Measurements from ENCODE around the gene UBAP2.
A peak's percentile ranks its signal among the peaks of the same experiment; 100 is the strongest.
"Not testable (repeated sequence)": the region's sequence is repeated elsewhere in the genome, so short reads cannot be mapped to it uniquely, and the experiment has no call there.

The UBAP2 gene

GRCh38 chr9:34034698-34035065 is 14.0 kb downstream of the UBAP2 start:
- no peak for TF ChIP-seq POU2F2 (IDR thresholded peaks at IDR 0.05; ENCODE audit: low read depth, low read length)
- no peak for TF ChIP-seq TAF1 (IDR thresholded peaks at IDR 0.05; ENCODE audit: low read depth, low read length)
- no peak for TF ChIP-seq PAX5 (IDR thresholded peaks at IDR 0.05; ENCODE audit: insufficient read depth, low read length, severe bottlenecking)
- TF ChIP-seq POLR2AphosphoS5 (IDR thresholded peaks at IDR 0.05; ENCODE audit: low read depth, low read length): no peak
- no peak for TF ChIP-seq POLR2A (IDR thresholded peaks at IDR 0.05; ENCODE audit: low read depth, low read length)
- TF ChIP-seq SPI1 (IDR thresholded peaks at IDR 0.05; ENCODE audit: low read depth, low read length): no peak
- DNase-seq (ENCODE audit: insufficient read length, low spot score) (no peak), FAIRE-seq (no peak)

GRCh38 chr9:34032631-34033030 is 16.1 kb downstream of the UBAP2 start:
- DNase-seq (ENCODE audit: insufficient read length, low spot score) (no peak), FAIRE-seq (no peak)
- TF ChIP-seq TAF1 (IDR thresholded peaks at IDR 0.05; ENCODE audit: low read depth, low read length) (no peak), SPI1 (IDR thresholded peaks at IDR 0.05; ENCODE audit: low read depth, low read length) (no peak), POU2F2 (IDR thresholded peaks at IDR 0.05; ENCODE audit: low read depth, low read length) (no peak), POLR2A (IDR thresholded peaks at IDR 0.05; ENCODE audit: low read depth, low read length) (no peak), PAX5 (IDR thresholded peaks at IDR 0.05; ENCODE audit: insufficient read depth, low read length, severe bottlenecking) (no peak), POLR2AphosphoS5 (IDR thresholded peaks at IDR 0.05; ENCODE audit: low read depth, low read length) (no peak)

GRCh38 chr9:34027845-34028574 is 20.7 kb downstream of the UBAP2 start:
- TF ChIP-seq SPI1 (IDR thresholded peaks at IDR 0.05; ENCODE audit: low read depth, low read length) (no peak), PAX5 (IDR thresholded peaks at IDR 0.05; ENCODE audit: insufficient read depth, low read length, severe bottlenecking) (no peak)
- FAIRE-seq (no peak), DNase-seq (ENCODE audit: insufficient read length, low spot score) (no peak)

GRCh38 chr9:34025811-34026210 is 22.9 kb downstream of the UBAP2 start:
- no peak for FAIRE-seq
- no peak for DNase-seq (ENCODE audit: insufficient read length, low spot score)

GRCh38 chr9:34025062-34025461 is 23.6 kb downstream of the UBAP2 start:
- no peak for DNase-seq (ENCODE audit: insufficient read length, low spot score)
- no peak for FAIRE-seq
- TF ChIP-seq POLR2AphosphoS5 (IDR thresholded peaks at IDR 0.05; ENCODE audit: low read depth, low read length) (no peak), SPI1 (IDR thresholded peaks at IDR 0.05; ENCODE audit: low read depth, low read length) (no peak), TAF1 (IDR thresholded peaks at IDR 0.05; ENCODE audit: low read depth, low read length) (no peak), PAX5 (IDR thresholded peaks at IDR 0.05; ENCODE audit: insufficient read depth, low read length, severe bottlenecking) (no peak), POLR2A (IDR thresholded peaks at IDR 0.05; ENCODE audit: low read depth, low read length) (no peak)

More at GRCh38 chr9:34025811-34026210, 22.9 kb downstream of the UBAP2 start:
- TF ChIP-seq TAF1 (IDR thresholded peaks at IDR 0.05; ENCODE audit: low read depth, low read length) (no peak), PAX5 (IDR thresholded peaks at IDR 0.05; ENCODE audit: insufficient read depth, low read length, severe bottlenecking) (no peak), POLR2A (IDR thresholded peaks at IDR 0.05; ENCODE audit: low read depth, low read length) (no peak), POU2F2 (IDR thresholded peaks at IDR 0.05; ENCODE audit: low read depth, low read length) (no peak), POLR2AphosphoS5 (IDR thresholded peaks at IDR 0.05; ENCODE audit: low read depth, low read length) (no peak), SPI1 (IDR thresholded peaks at IDR 0.05; ENCODE audit: low read depth, low read length) (no peak)

GRCh38 chr9:34024476-34024875 is 24.2 kb downstream of the UBAP2 start:
- DNase-seq (ENCODE audit: insufficient read length, low spot score); FAIRE-seq: not testable (repeated sequence)

- DNase-seq (ENCODE audit: insufficient read length, low spot score) (no peak), FAIRE-seq (no peak)
- TF ChIP-seq POLR2A (IDR thresholded peaks at IDR 0.05; ENCODE audit: low read depth, low read length): no peak
These were observed 32.5 kb downstream of the UBAP2 start for GRCh38 chr9:34016149-34016548.

- no peak for DNase-seq (ENCODE audit: insufficient read length, low spot score)
- TF ChIP-seq POLR2A (IDR thresholded peaks at IDR 0.05; ENCODE audit: low read depth, low read length): no peak
- TF ChIP-seq SPI1 (IDR thresholded peaks at IDR 0.05; ENCODE audit: low read depth, low read length): no peak
- TF ChIP-seq POLR2AphosphoS5 (IDR thresholded peaks at IDR 0.05; ENCODE audit: low read depth, low read length): no peak
- no peak for TF ChIP-seq PAX5 (IDR thresholded peaks at IDR 0.05; ENCODE audit: insufficient read depth, low read length, severe bottlenecking)
- TF ChIP-seq POU2F2 (IDR thresholded peaks at IDR 0.05; ENCODE audit: low read depth, low read length): no peak
- TF ChIP-seq TAF1 (IDR thresholded peaks at IDR 0.05; ENCODE audit: low read depth, low read length): no peak
- FAIRE-seq: no peak
These were observed 37.7 kb downstream of the UBAP2 start for GRCh38 chr9:34010979-34011378.

GRCh38 chr9:34001951-34002350 is 46.7 kb downstream of the UBAP2 start:
- FAIRE-seq (no peak), DNase-seq (ENCODE audit: insufficient read length, low spot score) (no peak)
- no peak for TF ChIP-seq POLR2A (IDR thresholded peaks at IDR 0.05; ENCODE audit: low read depth, low read length)
- no peak for TF ChIP-seq PAX5 (IDR thresholded peaks at IDR 0.05; ENCODE audit: insufficient read depth, low read length, severe bottlenecking)
- no peak for TF ChIP-seq POLR2AphosphoS5 (IDR thresholded peaks at IDR 0.05; ENCODE audit: low read depth, low read length)
- no peak for TF ChIP-seq SPI1 (IDR thresholded peaks at IDR 0.05; ENCODE audit: low read depth, low read length)
- no peak for TF ChIP-seq POU2F2 (IDR thresholded peaks at IDR 0.05; ENCODE audit: low read depth, low read length)
- no peak for TF ChIP-seq TAF1 (IDR thresholded peaks at IDR 0.05; ENCODE audit: low read depth, low read length)

GRCh38 chr9:34001298-34001697 is 47.4 kb downstream of the UBAP2 start:
- no peak for DNase-seq (ENCODE audit: insufficient read length, low spot score)
- FAIRE-seq: peak; percentile 23
- no peak for TF ChIP-seq POLR2AphosphoS5 (IDR thresholded peaks at IDR 0.05; ENCODE audit: low read depth, low read length)
- no peak for TF ChIP-seq TAF1 (IDR thresholded peaks at IDR 0.05; ENCODE audit: low read depth, low read length)
- TF ChIP-seq SPI1 (IDR thresholded peaks at IDR 0.05; ENCODE audit: low read depth, low read length): no peak
- TF ChIP-seq POU2F2 (IDR thresholded peaks at IDR 0.05; ENCODE audit: low read depth, low read length): no peak
- no peak for TF ChIP-seq PAX5 (IDR thresholded peaks at IDR 0.05; ENCODE audit: insufficient read depth, low read length, severe bottlenecking)
- no peak for TF ChIP-seq POLR2A (IDR thresholded peaks at IDR 0.05; ENCODE audit: low read depth, low read length)
